HG02759 (cell line): ENCODE measurements around the gene ATN1.
A peak's percentile ranks its signal among the peaks of the same experiment; 100 is the strongest.

Experiments
- ATAC-seq: cut with Tn5 transposase; IDR thresholded peaks from one replicate; pipeline ENCODE4 v1.9.1; 2021; ENCODE audit warnings: mild to moderate bottlenecking, moderate library complexity; ENCODE audit not compliant: unreplicated experiment

ATN1 gene

DNA sequence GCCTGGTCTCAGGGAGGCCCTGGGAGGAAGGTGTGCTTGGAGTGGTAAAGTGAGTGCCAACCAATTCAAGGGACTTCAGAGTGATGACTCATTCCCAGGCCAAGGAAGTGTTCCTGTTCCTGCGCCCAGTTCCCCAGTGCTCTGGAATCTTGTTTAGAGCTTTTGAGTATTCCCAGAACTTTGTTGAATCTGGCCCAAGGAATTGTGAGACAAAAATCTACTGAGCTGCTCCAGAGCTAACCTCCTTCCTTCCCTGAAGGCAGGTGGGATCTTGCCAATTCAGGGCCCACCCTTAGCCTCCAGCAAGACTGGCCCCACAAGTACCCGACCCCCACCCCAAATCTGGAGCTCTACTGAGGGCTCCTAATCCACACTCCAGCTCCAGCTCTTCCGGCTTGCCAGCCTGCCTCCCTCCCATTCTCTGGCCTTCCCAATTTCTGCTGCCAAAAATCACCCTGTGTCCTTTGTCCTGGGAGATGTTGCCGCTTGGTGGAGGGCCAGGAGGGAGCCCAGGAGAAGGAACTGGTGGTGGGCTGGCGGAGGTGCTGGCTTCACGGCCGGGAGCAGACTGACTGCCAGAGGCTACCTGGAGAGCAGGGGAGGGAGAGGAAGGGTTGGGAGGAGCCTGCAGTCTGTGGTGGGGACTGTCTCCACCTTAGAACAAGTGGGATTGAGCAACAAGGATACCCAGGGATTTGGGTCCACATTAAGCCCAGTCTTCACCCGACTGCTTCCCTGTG, 2.0 kb upstream of the ATN1 start:
- no peak for ATAC-seq

DNA sequence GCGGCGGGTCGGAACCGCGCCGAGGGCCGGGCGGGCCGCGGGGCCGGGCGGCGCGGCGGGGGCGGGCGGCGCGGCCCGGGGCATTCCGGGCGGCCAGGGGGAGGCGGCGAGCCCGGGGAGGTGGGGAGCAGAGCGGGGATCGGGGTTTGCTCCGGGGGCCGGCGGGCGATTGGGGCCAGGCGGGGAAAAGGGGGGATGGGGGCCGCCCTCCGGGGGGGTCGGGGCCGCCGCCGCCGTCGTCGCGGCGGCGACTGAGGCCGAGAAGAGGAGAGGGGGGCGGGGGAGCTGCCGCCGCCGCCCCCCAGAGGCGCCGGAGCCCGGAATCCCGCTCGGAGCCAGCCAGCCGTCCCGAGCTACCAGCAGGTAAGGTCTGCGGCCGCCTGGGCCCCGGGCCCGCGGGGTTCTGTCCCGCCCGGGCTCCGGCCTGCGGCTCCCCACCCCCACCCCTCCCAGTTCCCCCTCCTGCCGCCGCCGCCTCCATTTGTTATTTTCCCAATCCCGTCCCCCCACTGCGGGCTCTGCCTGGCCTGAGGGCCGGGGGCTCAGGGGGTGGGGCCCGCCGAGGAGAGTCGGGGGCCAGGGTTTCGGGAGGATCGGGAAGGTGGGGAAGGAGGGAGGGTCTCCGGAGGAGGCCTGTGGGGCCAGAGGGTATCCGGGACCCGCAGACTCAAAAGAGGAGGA, 403 bp downstream of the ATN1 start:
- no peak for ATAC-seq

DNA sequence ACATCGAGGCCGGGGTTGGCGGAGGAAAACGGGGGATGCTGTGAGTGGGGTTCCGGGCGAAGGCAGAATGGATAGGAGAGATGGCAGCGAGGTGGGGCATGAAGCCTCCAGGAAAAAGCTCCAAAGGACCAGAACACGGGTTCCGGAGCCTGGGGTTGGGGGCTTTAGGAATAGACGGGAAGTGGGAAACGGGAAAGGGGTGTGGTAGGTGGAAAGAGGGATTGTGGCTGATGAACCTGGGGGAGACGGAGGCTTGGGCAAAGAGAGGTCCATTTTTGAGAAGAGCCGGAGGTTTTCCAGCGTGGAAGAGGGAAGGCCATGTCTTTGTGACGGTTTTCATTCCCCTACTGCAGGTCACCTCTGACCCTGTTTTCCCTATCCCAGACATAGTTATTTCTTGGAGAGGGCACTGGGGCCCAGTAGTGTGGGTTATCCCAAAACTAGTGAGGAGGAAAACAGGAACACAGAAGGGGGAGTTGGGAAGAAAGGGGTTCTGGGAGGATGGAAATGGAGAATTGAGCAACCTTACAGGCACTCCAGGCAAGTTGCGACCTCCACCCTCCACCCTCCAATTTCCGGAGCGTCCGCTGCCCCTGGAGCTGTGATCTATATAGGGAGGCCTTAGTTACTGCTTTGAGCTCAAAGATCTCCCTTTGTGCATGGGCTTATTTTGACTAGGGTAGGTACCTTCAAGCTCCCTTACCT, 1.1 kb downstream of the ATN1 start:
- no peak for ATAC-seq

DNA sequence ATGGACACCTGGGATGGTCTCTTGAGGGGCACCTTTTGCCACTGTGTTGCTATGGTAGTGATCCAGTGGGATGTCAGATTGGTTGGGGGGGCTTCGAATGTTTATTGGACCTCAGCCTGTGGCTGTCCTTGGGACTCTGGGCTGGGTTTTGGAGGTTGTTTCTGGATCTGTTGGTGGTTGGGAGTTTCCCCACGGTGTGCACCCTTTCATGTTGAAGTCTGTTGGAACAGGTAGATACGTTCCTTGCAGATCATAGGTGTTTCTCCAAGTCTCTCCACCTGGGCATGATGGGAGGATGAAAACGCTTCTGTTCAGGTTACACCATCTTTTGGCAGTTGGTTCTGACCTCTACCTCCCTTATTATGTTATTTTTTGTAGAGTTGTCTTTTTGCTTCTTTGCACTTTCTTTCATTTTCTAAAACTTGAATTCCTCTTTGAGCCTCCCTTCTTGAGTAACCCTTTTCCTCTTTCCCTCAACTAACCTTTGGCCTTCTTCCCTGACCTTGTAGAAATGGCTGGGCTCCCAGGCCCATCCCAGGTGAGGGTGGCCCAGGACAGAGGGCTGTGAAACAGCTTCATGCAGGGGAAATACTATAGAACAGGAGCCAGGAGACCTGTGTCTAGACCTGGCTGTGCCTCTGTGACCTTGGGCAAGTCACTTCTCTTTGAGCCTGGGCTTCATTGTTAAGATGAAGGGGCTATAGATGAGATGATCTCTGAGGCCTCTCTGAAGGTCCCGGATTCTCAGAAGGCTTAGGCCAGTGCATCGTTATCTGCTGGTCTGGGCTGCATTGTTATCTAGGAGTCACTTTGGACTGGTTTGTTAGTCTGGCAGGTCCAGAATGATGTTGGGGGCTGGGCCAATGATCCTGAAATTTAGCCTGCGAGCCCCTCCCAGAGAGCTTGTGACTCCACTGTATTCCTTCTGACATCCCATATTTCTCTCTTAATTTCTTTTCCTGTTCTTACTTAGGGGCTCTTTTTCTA, 2.0 kb downstream of the ATN1 start:
- no peak for ATAC-seq

DNA sequence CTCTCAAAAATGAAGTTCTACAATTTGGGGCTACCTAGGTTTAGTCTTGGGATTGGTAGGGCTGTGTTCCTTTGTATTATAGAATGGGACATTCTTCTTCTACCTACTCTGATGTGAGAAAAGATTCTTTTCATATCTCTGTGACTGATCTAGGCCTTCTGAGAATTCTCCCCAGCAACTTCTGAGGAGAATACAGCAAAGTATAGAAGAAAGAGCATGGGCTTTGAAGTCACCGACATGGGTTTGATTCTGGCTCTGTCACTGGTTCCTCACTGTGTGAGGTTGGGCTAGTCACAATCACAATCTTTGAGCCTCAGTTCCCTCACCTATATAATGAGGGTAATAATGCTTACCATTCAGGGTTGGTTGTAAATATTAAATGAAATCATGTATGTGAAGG, 5.0 kb downstream of the ATN1 start:
- ATAC-seq: no peak

DNA sequence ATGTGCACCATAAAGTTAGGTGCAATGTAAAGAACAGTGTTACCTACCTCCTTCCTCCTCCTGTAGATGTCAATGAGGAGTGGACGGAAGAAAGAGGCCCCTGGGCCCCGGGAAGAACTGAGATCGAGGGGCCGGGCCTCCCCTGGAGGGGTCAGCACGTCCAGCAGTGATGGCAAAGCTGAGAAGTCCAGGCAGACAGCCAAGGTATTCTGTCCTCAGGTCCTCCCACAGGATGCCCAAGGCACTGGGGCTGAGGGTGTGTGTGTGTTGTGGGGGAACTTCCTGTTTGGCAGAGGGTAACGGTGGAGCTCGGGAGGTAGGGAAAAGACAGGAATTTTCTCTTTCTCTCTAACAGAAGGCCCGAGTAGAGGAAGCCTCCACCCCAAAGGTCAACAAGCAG, 6.4 kb downstream of the ATN1 start:
- no peak for ATAC-seq

DNA sequence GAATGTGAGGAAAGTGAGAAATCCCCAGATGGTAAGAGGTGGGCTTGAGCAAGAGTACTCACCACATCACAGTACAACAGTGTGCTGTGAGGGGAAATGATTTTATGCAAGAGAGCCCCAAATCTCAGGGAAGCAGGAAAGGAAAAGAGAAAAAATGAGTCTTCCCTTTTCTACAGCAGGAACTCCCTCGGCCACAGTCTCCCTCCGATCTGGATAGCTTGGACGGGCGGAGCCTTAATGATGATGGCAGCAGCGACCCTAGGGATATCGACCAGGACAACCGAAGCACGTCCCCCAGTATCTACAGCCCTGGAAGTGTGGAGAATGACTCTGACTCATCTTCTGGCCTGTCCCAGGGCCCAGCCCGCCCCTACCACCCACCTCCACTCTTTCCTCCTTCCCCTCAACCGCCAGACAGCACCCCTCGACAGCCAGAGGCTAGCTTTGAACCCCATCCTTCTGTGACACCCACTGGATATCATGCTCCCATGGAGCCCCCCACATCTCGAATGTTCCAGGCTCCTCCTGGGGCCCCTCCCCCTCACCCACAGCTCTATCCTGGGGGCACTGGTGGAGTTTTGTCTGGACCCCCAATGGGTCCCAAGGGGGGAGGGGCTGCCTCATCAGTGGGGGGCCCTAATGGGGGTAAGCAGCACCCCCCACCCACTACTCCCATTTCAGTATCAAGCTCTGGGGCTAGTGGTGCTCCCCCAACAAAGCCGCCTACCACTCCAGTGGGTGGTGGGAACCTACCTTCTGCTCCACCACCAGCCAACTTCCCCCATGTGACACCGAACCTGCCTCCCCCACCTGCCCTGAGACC, 7.8 kb downstream of the ATN1 start:
- ATAC-seq: no peak

DNA sequence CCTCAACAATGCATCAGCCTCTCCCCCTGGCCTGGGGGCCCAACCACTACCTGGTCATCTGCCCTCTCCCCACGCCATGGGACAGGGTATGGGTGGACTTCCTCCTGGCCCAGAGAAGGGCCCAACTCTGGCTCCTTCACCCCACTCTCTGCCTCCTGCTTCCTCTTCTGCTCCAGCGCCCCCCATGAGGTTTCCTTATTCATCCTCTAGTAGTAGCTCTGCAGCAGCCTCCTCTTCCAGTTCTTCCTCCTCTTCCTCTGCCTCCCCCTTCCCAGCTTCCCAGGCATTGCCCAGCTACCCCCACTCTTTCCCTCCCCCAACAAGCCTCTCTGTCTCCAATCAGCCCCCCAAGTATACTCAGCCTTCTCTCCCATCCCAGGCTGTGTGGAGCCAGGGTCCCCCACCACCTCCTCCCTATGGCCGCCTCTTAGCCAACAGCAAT, 8.5 kb downstream of the ATN1 start:
- no peak for ATAC-seq

DNA sequence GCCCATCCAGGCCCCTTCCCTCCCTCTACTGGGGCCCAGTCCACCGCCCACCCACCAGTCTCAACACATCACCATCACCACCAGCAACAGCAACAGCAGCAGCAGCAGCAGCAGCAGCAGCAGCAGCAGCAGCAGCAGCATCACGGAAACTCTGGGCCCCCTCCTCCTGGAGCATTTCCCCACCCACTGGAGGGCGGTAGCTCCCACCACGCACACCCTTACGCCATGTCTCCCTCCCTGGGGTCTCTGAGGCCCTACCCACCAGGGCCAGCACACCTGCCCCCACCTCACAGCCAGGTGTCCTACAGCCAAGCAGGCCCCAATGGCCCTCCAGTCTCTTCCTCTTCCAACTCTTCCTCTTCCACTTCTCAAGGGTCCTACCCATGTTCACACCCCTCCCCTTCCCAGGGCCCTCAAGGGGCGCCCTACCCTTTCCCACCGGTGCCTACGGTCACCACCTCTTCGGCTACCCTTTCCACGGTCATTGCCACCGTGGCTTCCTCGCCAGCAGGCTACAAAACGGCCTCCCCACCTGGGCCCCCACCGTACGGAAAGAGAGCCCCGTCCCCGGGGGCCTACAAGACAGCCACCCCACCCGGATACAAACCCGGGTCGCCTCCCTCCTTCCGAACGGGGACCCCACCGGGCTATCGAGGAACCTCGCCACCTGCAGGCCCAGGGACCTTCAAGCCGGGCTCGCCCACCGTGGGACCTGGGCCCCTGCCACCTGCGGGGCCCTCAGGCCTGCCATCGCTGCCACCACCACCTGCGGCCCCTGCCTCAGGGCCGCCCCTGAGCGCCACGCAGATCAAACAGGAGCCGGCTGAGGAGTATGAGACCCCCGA, 9.1 kb downstream of the ATN1 start:
- ATAC-seq: peak; percentile 7

DNA sequence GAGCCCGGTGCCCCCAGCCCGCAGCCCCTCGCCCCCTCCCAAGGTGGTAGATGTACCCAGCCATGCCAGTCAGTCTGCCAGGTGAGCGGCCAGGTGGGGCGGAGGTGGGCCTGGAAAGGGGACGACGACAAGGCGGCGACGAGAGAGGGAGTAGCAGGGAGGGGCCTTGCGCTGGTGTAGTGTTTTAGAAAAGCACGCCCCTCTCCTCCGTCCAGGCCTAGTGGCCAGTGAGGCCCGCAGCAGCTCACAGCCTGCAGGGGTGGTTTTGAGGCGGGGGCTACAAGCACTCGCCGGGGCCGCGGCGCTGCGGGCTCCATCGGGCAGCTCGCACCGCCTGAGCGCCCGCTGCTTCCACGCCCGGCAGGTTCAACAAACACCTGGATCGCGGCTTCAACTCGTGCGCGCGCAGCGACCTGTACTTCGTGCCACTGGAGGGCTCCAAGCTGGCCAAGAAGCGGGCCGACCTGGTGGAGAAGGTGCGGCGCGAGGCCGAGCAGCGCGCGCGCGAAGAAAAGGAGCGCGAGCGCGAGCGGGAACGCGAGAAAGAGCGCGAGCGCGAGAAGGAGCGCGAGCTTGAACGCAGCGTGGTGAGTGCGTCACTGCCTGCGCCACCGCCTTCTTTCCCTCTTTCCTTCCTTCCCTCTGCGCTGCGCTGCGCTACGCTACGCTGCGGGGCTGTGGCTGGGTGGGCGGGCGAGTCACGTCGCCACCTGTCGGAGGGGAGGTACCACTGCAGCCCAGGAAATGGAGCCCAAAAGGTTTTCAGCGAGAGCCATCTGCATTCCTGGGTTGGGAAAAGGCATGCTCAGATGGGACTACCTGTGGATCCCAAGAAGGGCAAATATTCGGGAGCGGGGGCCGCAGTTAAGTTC, 10.0 kb downstream of the ATN1 start:
- peak; percentile 92 for ATAC-seq

DNA sequence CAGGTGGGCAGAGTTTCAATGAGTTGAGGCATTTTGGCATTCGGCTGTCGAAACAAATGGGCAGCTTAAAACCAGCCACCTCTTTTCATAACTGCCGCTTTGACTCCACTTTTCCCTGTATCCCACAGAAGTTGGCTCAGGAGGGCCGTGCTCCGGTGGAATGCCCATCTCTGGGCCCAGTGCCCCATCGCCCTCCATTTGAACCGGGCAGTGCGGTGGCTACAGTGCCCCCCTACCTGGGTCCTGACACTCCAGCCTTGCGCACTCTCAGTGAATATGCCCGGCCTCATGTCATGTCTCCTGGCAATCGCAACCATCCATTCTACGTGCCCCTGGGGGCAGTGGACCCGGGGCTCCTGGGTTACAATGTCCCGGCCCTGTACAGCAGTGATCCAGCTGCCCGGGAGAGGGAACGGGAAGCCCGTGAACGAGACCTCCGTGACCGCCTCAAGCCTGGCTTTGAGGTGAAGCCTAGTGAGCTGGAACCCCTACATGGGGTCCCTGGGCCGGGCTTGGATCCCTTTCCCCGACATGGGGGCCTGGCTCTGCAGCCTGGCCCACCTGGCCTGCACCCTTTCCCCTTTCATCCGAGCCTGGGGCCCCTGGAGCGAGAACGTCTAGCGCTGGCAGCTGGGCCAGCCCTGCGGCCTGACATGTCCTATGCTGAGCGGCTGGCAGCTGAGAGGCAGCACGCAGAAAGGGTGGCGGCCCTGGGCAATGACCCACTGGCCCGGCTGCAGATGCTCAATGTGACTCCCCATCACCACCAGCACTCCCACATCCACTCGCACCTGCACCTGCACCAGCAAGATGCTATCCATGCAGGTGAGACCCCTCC, 10.8 kb downstream of the ATN1 start:
- ATAC-seq: no peak

DNA sequence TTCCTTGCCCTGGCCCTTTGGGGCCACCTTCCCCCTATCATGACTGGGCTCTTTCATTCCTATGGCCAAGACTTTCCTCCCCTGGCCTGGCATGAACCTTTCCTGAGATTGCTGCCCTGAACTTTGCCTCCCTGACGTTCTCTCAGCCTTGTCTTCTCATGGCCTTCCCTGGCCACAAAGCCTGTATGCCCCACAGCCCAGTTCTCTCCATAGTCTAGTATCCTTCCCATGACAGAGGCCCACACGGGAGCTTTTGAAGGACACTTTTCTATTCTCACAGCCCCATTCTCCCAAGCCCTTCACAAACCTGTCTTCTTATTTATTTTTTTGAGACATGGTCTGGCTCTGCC, 11.4 kb downstream of the ATN1 start:
- ATAC-seq: no peak

DNA sequence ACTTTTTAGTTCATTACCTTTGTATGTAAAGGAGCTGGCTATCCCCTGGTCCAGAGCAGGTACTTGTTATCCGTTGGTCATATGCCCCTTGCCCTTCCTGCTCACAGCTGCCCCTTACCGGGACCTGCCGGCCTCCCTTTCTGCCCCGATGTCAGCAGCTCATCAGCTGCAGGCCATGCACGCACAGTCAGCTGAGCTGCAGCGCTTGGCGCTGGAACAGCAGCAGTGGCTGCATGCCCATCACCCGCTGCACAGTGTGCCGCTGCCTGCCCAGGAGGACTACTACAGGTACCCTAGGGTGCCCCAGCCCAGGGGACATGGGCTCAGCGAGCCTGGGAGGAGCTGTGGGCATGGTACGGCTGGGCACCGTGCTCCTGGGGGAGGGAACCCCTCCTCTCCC, 13.5 kb downstream of the ATN1 start:
- ATAC-seq: no peak

DNA sequence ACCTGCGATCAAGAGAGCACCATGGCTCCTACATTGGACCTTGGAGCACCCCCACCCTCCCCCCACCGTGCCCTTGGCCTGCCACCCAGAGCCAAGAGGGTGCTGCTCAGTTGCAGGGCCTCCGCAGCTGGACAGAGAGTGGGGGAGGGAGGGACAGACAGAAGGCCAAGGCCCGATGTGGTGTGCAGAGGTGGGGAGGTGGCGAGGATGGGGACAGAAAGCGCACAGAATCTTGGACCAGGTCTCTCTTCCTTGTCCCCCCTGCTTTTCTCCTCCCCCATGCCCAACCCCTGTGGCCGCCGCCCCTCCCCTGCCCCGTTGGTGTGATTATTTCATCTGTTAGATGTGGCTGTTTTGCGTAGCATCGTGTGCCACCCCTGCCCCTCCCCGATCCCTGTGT, 14.0 kb downstream of the ATN1 start:
- no peak for ATAC-seq

DNA sequence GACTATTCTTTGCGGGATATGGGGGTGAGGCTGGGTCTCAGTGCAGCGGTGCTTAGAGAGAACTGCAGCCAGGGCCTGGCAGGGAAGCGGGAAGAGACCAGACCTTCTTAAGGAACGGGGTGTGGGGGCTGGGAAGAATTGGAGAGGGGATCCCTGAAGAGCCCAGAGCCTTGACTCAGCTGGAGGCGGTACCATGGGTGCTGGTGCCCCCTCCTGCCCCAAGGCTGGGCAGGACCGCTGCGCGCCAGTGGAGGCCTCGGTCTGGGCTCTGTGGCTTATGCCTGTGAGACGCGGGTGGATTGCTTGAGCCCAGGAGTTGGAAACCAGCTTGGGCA, 14.5 kb downstream of the ATN1 start:
- no peak for ATAC-seq

DNA sequence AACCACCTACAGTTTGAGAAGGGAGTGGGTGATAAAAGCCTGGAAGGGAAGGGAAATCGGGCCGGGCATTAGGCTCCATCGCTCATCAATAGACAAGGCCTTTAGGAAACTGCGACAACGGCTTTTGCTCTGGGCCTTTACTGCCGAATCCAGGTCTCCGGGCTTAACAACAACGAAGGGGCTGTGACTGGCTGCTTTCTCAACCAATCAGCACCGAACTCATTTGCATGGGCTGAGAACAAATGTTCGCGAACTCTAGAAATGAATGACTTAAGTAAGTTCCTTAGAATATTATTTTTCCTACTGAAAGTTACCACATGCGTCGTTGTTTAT, 15.6 kb downstream of the ATN1 start:
- ATAC-seq: peak; percentile 30

DNA sequence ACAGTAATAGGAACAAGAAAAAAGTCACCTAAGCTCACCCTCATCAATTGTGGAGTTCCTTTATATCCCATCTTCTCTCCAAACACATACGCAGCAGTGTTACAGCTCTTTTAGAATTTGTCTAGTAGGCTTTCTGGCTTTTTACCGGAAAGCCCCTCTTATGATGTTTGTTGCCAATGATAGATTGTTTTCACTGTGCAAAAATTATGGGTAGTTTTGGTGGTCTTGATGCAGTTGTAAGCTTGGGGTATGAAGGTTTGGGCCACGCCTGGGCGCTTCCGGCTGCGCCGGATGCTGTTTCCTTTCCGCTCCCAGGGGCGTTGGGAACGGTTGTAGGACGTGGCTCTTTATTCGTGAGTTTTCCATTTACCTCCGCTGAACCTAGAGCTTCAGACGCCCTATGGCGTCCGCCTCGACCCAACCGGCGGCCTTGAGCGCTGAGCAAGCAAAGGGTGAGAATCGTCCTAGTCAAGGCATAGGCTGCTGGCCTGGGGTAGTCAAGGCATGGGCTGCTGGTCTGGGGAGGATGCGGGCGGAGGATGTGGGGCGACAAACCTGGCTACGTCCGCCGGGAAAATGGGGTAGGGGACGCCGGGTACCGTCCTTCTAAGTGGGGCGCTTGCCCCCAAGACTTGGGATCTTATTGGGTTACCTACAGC, 16.1 kb downstream of the ATN1 start, which contains the start of the genes C12orf57 and RNU7-1:
C12orf57 (plus strand) TSS at position 301 of the 659 bp plus-strand sequence; CDS start at position 401, 100 bp downstream.
RNU7-1 (plus strand) TSS at position 95 of the 659 bp plus-strand sequence.
- ATAC-seq: peak; percentile 44
